Glomerular endothelial cell (primary cell): ENCODE results near the gene THAP9. TPM values are rescaled to one million over a fixed set of nuclear protein-coding genes. Genes with fewer than 3 reads are reported as not detected.
A peak's percentile ranks its signal among the peaks of the same experiment; 100 is the strongest.
"Not testable (repeated sequence)": the region's sequence is repeated elsewhere in the genome, so short reads cannot be mapped to it uniquely, and the experiment has no call there.

Experiments used
- DNase-seq: peaks from one replicate; pipeline ENCODE4 v3.0.0-alpha.2; 2011; ENCODE audit warnings: low read depth, low spot score; ENCODE audit errors: extremely low read depth
- total RNA-seq: library from RNA; depleted of rRNA; stranded (reverse); fragments of >200 nt; gene quantifications from 2 replicates; pipeline ENCODE4 v1.2.3, GENCODE V29; 2015

THAP9 gene
- total RNA-seq, 1 donor from 2014 or later = 2.3 TPM

DNA sequence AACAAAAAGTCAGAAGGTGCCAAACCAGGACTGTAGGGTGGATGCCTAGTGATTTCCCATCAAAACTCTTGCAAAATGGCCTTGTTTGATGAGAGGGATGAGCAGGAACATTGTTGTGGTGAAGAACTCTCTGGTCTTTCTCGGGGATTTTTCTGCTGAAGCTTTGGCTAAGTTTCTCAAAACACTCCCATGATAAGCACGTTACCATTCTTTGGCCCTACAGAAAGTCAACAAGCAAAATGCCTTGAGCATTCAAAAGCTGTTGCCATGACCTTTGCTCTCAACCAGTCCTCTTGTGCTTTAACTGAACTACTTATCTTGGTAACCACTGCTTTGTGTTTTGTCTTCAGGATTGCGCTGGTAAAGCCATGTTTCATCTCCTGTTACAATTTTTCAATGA lies 6.6 kb upstream of the THAP9 start:
- DNase-seq = no peak

DNA sequence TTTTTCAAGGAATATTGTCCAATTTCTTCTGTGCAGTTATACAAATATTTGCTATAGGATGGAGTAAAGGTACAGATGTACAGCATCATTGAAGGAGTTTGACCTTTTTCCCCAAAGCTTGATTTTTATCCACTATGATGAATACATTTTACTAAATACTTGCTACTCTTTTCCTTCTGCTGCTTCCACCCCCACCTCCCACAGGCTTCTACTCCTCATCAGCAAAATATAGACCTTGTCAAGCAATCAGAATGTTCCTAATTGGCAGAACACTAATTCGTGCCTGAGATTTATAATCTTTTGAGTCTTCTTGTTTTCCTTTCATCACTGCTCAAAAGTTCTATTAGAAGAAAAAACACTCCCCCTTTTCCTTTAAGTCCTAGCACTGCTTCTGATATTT lies 3.8 kb upstream of the THAP9 start:
- DNase-seq = no peak

DNA sequence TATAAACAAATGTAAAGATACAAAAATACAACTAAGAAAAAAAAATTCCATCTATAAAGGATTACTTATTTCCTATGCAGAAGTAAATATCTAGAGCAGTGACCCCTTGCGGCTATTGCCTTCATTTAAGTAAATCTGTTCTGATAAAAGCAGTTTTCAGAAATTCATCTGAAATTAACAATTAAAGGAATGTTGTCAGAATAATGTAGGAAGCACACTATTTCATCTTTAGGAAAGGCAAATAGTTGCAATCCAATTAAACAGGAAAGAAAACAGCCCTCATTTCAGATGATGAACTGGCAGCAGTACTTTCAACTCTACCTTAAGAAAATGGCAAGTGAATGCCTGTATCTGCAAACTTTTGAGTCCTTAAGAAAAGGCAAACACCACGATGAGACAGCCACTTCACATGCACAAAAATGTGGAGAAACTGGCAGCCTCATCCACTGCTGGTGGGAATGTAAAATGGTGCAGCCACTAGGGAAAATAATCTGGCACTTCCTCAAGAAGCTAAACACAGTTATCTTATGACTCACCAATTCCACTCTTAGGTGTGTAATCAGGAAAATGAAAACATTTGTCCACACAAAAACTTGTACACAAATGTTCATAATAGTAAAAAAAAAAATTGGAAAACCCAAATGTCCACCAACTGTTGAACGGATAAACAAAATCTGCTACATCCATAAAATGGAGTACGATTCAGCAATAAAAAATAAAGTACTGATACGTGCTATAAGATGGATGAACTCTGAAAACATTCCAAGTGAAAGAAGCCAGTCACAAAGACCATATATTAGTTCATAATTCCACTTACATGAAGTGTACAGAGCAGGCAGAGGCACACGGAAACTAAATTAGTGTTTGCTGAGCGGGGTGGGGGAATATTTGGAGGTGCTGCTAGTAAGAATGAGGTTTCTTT lies 2.0 kb upstream of the THAP9 start:
- DNase-seq = no peak

DNA sequence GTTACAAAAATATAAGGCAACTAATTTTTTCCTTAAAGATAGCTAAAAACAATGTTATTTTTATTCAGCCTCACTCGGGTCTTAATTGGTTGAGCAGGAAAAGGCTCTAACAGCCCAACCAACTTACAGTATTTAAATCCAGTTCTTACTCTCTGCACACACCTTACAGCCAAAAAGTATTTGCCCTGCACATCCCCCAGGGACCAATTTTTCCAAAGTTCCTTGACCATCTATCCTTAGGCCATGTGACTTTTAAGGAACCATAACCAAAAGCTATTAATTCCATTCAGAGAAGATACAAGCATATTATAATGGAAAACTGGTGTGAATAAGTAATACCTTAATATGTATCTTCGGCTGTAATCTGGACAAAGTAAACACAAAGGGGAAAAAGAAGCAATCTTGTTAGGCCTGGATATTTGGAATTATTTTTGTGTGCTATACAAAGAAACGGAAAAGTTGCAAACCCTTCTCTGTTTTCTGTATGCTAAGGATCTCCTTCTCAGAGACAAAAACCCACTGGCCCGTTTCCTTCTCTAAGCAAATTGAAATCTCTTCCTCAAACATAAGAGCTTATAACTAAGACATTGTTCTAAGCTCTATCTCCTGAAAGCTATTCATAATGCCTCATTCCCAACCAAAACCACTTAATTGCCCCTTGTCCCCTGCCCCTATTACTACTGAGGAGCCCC lies 1.0 kb upstream of the THAP9 start:
- DNase-seq = no peak

DNA sequence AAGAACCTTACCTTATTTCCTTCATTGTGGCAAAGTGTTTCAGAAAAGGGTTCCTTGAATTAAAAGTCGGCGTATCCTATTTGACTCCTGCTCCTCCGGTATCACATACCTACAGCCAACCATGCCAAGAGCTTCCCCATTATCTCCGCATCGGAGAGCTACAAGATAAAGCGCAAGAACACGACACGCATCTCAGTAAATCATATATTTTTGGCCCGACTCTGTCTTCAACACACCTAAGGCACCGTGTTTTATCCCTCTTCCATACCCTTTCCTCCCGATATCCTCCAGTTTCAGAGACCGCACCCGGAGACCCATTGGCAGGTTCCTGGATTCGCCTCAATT lies 497 bp upstream of the THAP9 start:
- no peak for DNase-seq

DNA sequence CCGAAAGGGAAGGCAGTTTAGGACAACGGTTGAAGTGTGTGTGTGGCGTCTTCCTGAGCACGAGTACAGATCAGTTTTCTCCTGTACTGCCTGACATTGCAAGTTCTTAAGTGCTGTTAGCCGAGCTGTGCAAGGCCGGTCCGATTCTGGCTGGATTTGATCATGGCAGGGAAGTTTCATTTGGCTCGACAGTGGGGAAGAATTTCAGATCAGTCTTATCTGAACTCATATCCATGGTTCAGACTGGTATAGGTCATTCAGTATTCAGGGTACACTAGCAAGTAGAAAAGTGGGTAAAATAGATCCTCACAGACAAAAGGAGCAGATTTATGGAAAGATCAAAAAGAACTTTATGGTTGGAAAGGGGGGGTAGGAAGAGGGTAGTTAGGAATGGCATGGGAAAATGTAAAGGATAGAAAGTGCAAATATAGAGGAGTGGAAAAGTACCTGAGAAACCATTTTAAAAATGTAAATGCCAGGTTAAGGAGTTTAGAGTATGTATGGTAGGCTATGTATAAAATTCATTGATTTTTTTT lies 716 bp downstream of the THAP9 start:
- DNase-seq = no peak

DNA sequence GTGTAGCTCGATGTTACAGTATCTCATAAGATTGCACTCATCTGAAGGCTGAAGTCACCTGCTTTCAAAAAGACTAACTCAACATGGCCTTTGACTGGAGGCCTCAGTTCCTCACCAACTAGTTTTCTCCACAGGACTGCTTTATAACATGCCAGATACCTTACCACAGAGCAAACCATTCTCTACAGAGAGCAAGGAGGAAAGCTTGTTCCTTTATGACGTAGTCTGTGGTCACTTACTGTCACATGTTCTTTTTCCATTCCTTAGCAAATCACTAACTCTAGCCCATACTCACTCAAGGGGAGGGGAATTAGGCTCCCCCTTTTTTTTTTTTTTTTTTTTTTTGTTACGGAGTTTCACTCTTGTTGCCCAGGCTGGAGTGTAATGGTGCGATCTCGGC lies 3.2 kb downstream of the THAP9 start:
- DNase-seq = no peak

DNA sequence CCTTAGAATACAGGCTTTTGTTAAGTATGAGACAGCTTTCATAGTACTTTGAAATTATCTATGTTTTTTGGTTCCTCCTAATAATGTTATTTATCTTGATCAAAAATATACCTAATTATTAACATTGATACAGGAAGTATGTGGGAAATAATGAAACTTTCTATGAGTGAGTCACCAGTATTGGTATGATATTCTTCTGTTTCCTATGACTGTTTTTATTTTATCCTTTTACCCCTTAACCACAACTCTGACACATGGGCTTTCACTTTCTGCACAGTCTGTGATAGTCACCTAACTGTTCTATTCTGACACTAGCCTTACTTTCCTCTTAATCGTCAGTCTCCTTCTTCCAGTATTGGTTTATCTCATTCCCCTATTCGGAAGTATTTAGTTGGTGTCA lies 4.7 kb downstream of the THAP9 start:
- no peak for DNase-seq

DNA sequence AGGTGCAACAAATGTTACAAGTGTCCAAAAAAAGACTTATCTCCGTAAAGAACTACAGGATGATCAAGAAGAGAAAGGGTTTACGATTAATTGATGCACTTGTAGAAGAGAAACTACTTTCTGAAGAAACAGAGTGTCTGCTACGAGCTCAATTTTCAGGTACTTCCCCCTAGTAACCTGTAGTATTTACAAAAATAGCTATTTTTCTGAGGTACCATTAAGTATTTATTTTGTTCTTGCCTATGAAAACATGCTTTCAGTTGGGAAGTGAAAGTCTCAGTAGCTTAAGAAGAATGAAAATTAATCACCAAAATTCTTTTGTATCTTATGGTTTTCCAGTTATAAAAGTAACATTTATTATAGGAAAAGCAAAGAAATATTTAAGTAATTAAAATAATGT lies 5.9 kb downstream of the THAP9 start:
- no peak for DNase-seq

DNA sequence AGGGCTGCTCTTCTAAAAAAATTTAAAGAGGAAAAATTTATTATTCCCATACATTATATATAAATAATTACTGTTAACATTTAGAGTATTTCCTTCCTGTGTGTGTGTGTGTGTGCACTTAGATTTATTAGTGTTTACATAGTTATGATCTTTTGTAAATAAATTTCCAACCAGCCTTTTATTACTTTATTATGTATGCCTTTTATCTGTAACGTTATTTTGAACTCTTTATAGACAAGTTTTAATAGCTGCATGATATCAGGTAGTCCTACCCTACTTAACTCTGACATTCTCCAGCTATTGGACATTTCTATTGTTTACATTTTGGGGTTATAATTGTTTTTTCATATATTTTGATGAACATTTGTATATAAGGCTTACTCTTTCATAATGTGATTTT lies 8.8 kb downstream of the THAP9 start:
- DNase-seq = no peak

DNA sequence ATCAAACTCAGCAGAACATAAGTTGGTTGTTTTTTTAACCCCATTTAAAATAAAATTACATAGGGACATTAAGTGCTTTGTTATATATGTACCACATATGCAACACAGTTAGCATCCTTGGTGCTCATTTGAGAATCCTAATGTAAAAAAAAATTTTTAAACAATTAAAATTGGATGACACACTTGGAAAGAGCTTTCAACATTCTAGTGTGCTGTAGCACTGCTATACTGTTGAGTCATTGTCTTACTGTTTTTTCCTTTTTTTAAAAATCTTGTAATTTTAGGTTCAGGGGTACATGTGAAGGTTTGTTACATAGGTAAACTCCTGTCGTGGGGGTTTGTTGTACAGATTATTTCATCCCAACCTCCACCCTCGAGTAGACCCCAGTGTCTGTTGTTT lies 12.8 kb downstream of the THAP9 start:
- no peak for DNase-seq

DNA sequence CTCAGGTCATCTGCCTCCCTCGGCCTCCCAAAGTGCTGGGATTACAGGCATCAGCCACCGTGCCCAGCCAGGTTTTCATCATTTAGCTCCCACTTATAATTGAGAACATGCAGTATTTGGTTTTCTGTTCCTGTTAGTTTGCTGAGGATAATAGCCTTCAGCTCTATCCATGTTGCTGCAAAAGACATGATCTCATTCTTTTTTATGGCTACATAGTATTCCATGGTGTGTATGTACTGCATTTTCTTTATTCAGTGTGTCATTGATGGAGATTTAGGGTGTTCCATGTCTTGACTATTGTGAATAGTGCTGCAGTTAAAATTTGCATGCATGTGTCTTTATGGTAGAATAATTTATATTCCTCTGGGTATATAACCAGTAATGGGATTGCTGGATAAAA lies 13.4 kb downstream of the THAP9 start:
- DNase-seq = not testable (repeated sequence)

DNA sequence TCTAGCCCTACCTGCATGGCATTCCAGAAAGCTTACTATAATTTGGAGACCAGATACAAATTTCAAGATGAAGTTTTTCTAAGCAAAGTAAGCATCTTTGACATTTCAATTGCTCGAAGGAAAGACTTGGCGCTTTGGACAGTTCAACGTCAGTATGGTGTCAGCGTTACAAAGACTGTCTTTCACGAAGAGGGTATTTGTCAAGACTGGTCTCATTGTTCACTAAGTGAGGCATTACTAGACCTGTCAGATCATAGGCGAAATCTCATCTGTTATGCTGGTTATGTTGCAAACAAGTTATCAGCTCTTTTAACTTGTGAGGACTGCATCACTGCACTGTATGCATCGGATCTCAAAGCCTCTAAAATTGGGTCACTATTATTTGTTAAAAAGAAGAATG lies 17.6 kb downstream of the THAP9 start:
- DNase-seq = no peak

DNA sequence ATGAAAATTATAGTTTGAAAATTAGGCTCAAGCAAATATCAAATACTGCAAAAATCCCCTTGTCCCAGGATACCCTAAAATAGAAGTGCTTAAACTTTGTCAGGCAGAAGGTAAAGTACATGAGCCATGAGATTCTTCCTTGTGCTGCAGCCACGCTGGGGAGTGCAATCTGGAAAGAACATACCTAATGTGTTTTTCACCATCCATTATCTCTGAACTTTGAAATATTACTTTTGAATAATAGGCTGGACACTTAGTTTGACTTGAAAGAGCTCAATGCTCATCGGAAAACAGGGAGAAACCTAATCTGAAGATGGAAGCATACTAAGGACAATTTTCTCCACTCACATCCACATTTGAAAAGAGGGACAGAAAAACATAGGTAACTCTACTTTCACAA lies 18.9 kb downstream of the THAP9 start:
- DNase-seq = no peak

DNA sequence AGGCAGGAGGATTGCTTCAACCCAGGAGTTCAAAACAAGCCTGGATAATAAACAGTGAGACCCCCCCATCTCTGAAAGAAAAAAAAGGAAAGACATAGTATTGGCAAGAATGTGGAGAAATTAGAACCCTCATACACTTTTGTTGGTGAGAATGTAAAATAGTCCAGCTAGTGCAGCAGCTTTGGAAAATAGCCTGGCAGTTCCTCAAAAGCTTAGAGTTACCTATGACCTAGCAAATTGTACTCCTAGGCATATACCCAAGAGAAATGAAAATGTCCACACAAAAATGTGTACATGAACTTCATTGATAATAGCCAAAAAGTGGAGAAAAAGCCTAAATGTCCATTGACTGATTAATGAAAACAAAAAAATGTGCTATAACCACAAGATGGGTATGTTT lies 21.3 kb downstream of the THAP9 start:
- no peak for DNase-seq

DNA sequence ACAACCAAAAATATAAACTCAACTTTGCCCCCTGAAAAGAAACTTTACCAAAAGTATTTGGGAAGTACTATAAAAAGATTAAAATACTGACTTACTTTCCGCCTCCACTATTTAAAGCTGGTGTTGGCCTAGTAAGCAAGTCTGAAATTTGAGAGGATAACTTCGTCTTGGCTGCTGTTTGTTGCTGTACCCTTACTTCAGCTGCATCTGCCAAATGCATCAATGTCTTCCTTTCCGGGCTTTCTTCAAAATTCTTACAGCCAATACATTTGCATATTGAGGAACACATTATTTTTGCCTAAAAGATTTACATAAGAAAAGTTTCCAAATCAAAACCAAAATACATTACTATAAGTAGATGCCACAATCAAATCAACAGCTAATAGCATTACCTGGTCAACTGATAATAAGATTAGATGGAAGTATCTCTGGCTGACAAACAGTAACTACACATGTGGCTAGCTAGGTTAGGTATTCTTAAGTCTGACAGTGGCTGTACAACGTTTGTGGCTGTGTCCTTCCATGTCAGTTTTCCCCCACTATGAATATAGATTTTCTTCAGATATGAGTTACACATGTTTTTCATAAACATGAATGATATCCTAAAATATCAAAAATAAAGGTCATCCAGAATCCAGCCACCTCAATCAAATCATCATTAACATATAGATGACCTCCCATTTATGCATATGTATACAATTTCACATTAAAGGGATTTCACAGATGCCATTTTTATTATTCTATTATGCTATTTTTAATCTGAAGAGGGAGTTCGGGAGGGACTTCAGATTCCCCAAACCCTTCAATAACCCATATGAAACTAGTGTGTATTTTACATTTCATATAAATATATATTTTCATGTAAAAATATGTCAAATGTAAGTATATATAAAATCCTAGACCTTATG lies 30.6 kb downstream of the THAP9 start:
- DNase-seq = no peak

DNA sequence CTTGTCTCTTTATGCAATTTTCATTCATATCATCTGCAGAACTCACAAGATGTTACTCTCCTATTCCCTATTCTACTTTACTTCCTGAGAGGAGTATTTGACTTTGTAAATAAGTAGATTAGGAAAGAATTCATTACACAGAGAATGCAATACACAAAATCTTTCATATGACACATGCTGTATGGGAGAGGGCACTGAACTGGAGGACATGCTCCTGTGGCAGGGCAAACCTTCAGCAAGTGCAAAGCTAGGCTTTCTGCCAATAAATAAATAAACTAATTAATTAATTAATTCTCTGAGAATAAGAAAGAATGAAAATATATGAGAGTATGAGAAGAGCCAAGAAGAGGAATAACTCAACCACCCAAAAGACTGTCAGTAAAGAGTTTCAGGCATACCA lies 33.9 kb downstream of the THAP9 start:
- no peak for DNase-seq

DNA sequence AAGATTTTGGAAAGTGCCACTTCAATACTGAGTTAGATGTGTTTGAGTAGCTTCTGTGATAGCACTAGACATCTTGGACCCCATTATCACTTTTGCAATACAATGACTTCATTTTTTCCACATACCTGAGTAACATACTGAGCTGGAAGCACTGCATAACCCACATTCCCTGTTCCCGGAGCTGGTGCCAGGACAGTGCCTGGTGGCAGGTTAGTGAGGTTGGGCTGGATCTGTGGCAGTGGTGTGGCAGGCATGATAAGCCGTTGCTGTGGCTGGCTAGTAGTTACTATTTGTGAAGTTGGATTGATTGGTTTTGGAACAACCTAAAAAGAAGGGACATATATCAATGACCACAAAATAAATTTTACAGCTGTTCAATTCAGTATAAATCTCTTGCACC lies 38.9 kb downstream of the THAP9 start:
- no peak for DNase-seq

DNA sequence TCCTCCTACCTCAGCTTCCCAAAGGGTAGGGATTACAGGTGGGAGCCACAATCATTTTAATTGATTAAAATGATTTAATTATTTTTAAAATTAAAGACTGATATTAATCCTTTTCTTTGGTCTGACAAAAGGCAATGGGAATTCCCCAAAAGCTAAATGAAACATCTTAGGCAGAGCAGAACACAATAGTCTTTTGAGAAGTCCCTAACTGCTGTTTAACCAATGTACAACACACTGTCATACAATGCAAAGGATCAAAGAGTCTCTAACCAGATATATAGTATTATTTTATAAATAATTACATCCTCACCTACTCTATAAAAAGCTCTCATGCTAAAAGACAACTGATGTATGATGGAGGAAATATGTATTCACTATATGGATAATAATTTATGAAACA lies 47.0 kb downstream of the THAP9 start:
- DNase-seq = no peak

DNA sequence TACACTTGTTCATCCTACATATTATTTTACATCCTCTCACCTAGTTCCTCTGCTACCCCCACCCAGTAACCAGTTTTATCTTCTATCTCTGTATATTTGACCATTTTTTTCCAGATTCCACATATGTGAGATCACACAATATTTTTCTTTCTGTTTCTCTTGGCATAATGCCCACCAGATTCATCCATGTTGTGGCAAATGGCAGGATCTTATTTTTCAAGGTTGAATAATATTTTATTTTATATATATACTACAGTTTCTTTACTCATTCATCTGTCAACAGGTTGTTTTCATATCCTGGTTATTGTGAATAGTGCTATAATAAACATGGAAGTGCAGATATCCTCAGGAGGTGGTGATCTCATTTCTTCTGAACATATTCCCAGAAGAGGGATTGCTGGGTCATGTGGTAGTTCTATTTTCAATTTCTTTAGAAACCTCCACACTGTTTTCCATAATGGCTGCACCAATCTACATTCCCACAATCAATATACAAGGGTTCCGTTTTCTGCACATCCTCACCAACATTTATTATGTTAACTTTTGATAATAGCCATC lies 48.2 kb downstream of the THAP9 start:
- peak; percentile 60 for DNase-seq

DNA sequence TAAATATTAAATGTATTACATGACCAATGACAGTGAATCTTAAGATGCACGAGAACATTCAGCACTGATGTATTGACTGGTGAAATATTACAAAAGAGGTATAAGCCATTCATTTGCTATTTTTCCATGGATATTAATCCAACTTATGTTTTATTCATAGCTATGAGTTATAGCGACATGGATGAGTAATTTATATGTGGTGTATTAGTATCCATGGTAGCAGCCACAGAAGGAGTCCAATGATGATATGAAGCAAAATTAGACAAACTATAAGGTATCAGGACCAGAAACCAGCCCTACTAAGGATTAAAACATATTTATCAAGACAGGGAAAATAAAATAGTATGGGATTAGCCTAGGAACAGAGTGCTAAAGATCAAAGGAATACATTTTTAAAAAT lies 50.7 kb downstream of the THAP9 start:
- DNase-seq = no peak
